ENCODE data around the gene APOBEC3H.
"Not testable (repeated sequence)": the region's sequence is repeated elsewhere in the genome, so short reads cannot be mapped to it uniquely, and the experiment has no call there.

The APOBEC3H gene

GRCh38 chr22:39097098-39098020, at the start of gene APOBEC3H:
APOBEC3H (plus strand) TSS chr22:39097244; CDS start chr22:39100279, 3,035 bp downstream.
- no peak within 1 kb of the TSS for H3K4me3 ChIP-seq (replicated peaks; ENCODE audit: low read depth, low read length)
- TF ChIP-seq, protein P1, sequence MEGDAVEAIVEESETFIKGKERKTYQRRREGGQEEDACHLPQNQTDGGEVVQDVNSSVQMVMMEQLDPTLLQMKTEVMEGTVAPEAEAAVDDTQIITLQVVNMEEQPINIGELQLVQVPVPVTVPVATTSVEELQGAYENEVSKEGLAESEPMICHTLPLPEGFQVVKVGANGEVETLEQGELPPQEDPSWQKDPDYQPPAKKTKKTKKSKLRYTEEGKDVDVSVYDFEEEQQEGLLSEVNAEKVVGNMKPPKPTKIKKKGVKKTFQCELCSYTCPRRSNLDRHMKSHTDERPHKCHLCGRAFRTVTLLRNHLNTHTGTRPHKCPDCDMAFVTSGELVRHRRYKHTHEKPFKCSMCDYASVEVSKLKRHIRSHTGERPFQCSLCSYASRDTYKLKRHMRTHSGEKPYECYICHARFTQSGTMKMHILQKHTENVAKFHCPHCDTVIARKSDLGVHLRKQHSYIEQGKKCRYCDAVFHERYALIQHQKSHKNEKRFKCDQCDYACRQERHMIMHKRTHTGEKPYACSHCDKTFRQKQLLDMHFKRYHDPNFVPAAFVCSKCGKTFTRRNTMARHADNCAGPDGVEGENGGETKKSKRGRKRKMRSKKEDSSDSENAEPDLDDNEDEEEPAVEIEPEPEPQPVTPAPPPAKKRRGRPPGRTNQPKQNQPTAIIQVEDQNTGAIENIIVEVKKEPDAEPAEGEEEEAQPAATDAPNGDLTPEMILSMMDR (IDR thresholded peaks at IDR 0.05; ENCODE audit: low read length, missing control alignments) = no peak
- no peak for DNase-seq (ENCODE audit: low read depth)

GRCh38 chr22:39049486-39049885, 47.6 kb upstream of the APOBEC3H start:
- not testable (repeated sequence) for H3K4me3 ChIP-seq (replicated peaks; ENCODE audit: low read depth, low read length); DNase-seq (ENCODE audit: low read depth)

DNA sequence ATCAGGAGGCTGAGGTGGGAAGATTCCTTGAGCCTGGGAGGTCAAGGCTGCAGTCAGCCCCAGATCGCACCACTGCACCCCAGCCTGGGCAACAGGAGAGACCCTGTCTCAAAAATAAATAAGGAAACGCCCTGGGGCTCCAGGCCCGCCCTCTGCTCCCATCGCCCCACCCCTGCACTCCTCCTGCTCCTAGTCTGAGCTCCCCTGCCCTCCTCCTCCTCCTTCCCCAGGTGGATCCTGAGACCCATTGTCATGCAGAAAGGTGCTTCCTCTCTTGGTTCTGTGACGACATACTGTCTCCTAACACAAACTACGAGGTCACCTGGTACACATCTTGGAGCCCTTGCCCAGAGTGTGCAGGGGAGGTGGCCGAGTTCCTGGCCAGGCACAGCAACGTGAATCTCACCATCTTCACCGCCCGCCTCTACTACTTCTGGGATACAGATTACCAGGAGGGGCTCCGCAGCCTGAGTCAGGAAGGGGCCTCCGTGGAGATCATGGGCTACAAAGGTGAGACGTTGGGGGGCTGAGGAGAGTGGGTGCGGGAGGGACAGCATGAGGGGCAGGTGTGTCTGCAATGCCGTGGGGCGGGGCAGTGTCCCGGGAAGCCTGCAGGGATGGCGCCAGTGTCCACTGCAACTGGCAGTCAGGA, 45.1 kb upstream of the APOBEC3H start:
- not testable (repeated sequence) for H3K4me3 ChIP-seq (replicated peaks; ENCODE audit: low read depth, low read length); DNase-seq (ENCODE audit: low read depth)

- H3K4me3 ChIP-seq (replicated peaks; ENCODE audit: low read depth, low read length) = no peak overlapping the region
- TF ChIP-seq, protein P1 (IDR thresholded peaks at IDR 0.05; ENCODE audit: low read length, missing control alignments) = no peak
- DNase-seq (ENCODE audit: low read depth) = no peak
These were observed 41.4 kb upstream of the APOBEC3H start for GRCh38 chr22:39055658-39056057.

DNA sequence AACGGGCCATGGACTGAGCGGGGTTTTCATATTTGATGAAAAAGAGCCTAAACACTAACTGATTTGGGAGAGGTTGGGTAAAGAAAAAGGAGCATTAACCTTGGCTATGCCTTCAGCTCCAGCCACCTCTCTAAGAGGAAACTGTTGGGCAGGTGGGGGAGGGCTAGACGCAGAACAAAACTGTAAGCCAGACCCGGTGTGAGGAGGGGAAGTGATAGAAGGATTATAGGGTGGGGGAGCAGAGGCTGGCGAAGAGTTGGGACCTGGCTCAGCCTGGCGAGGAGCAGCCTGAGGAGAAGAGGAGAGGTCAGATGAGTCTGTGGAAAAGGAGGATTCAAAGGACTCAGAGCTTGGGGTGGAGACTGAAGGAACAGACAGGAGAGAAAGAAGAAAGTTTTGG, 35.8 kb upstream of the APOBEC3H start:
- not testable (repeated sequence) for H3K4me3 ChIP-seq (replicated peaks; ENCODE audit: low read depth, low read length); DNase-seq (ENCODE audit: low read depth)

- not testable (repeated sequence) for H3K4me3 ChIP-seq (replicated peaks; ENCODE audit: low read depth, low read length); DNase-seq (ENCODE audit: low read depth)
These were observed 35.1 kb upstream of the APOBEC3H start for GRCh38 chr22:39061951-39062350.

DNA sequence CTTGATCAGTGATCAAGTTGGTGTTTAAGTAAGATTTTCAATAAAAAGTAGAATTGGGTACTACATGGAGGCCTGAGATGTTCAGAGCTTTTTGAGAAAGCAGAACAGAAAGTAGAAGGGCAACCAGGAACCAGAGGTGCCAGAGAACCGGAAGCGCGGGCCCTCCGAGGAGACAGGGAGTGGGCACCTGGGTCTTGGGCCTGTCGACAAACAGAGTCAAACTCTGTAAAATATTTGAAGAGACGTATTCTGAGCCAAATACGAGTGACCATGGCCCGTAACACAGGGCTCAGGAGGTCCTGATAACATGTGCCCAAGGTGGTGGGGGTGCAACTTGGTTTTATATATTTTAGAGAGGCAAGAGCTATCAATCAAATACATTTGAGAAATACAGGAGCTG, 33.1 kb upstream of the APOBEC3H start:
- not testable (repeated sequence) for DNase-seq (ENCODE audit: low read depth); H3K4me3 ChIP-seq (replicated peaks; ENCODE audit: low read depth, low read length)

GRCh38 chr22:39066442-39067276, 30.4 kb upstream of the APOBEC3H start:
- H3K4me3 ChIP-seq (replicated peaks; ENCODE audit: low read depth, low read length); DNase-seq (ENCODE audit: low read depth): not testable (repeated sequence)

- no peak overlapping the region for H3K4me3 ChIP-seq (replicated peaks; ENCODE audit: low read depth, low read length)
- TF ChIP-seq, protein P1 (IDR thresholded peaks at IDR 0.05; ENCODE audit: low read length, missing control alignments) = no peak
- DNase-seq (ENCODE audit: low read depth) = no peak
These were observed 28.8 kb upstream of the APOBEC3H start for GRCh38 chr22:39068033-39068785.

All from fibroblast of pulmonary artery (primary cell).